Ovary (tissue), 3 donors: Measurements from ENCODE around the gene CEP85.

Source experiments
- CTCF ChIP-seq, 3 donors: fragments of 450-650 bp in 2 of 3; fragments of 200-600 bp in 1 of 3; IDR thresholded peaks; one replicate each; pipeline versions ENCODE4 v1.5.1 to v1.8.0; 2016 to 2022; ENCODE audit warnings: antibody characterized with exemption in 3 of 3, mild to moderate bottlenecking in 1 of 3
- POLR2A ChIP-seq: fragments of 450-650 bp; IDR thresholded peaks from one replicate; pipeline ENCODE4 v1.6.1; 2017; ENCODE audit warnings: antibody characterized with exemption, mild to moderate bottlenecking, moderate library complexity
- donor health status: DM: no; HTN: no; CAD: no.

GRCh38 chr1:26295194-26296138 lies 61.5 kb downstream of the CEP85 start:
- TF ChIP-seq CTCF (IDR thresholded peaks at IDR 0.05) (no peak), POLR2A (no peak)
